Mesenchymal stem cell (in vitro differentiated cells and primary cell): Measurements from ENCODE around the gene SRF.

Experiments
- DNase-seq: peaks from one replicate; pipeline ENCODE4 v3.0.0-alpha.2; 2013
- H2AFZ ChIP-seq: one replicate; pipeline ENCODE4 v1.6.1; 2013; ENCODE audit warnings: low read depth, mild to moderate bottlenecking, control low read depth, inconsistent platforms, low read length, moderate library complexity
- H2AK5ac ChIP-seq: 2 replicates; pipeline ENCODE4 v1.6.1; 2013; ENCODE audit warnings: low read length, moderate library complexity, mild to moderate bottlenecking, inconsistent platforms; ENCODE audit not compliant: severe bottlenecking
- H2BK120ac ChIP-seq: one replicate; pipeline ENCODE4 v1.6.1; 2013; ENCODE audit warnings: low read depth, mild to moderate bottlenecking, inconsistent platforms, low read length, moderate library complexity
- H2BK12ac ChIP-seq, 2 experiments: one replicate each; pipeline ENCODE4 v1.6.1; 2013; ENCODE audit warnings: inconsistent platforms in 2 of 2, low read length in 2 of 2, mild to moderate bottlenecking in 2 of 2, moderate library complexity in 2 of 2, control low read depth in 1 of 2
- H2BK15ac ChIP-seq: one replicate; pipeline ENCODE4 v1.6.1; 2013; ENCODE audit warnings: mild to moderate bottlenecking, low read depth, inconsistent platforms; ENCODE audit not compliant: poor library complexity, severe bottlenecking
- H2BK5ac ChIP-seq: 2 replicates; pipeline ENCODE4 v1.6.1; 2013; ENCODE audit warnings: low read depth, mild to moderate bottlenecking, low read length, control low read depth, inconsistent platforms; ENCODE audit not compliant: poor library complexity, severe bottlenecking
- H3K14ac ChIP-seq, 2 experiments: one replicate each; pipeline ENCODE4 v1.6.1; 2013; ENCODE audit warnings: inconsistent platforms in 2 of 2, low read length in 2 of 2, control low read depth in 1 of 2, mild to moderate bottlenecking in 1 of 2, moderate library complexity in 1 of 2
- H3K18ac ChIP-seq, 2 experiments: one replicate each; pipeline ENCODE4 v1.6.1; 2013; ENCODE audit warnings: inconsistent platforms in 2 of 2, low read length in 2 of 2, control low read depth in 1 of 2, low read depth in 1 of 2, mild to moderate bottlenecking in 1 of 2
- H3K23ac ChIP-seq, 2 experiments: one replicate each; pipeline ENCODE4 v1.6.1; 2013; ENCODE audit warnings: inconsistent platforms in 2 of 2, low read length in 2 of 2, mild to moderate bottlenecking in 2 of 2, moderate library complexity in 2 of 2, control low read depth in 1 of 2
- H3K27ac ChIP-seq: 2 replicates; pipeline ENCODE4 v1.5.1; 2013; ENCODE audit warnings: mild to moderate bottlenecking, moderate library complexity, low read length, control low read depth, inconsistent platforms; ENCODE audit not compliant: poor library complexity, severe bottlenecking
- H3K27me3 ChIP-seq, 2 experiments: 2 replicates each; pipeline versions ENCODE4 v1.6.1 to v1.7.0; 2013; ENCODE audit warnings: low read length in 2 of 2, mild to moderate bottlenecking in 2 of 2, moderate library complexity in 2 of 2, control low read depth in 1 of 2, inconsistent platforms in 1 of 2; ENCODE audit not compliant: control insufficient read depth in 1 of 2, insufficient read depth in 1 of 2
- H3K36me3 ChIP-seq, 2 experiments: 2 replicates each; pipeline versions ENCODE4 v1.6.1 to v1.7.0; 2013; ENCODE audit warnings: low read length in 2 of 2, control low read depth in 1 of 2, inconsistent platforms in 1 of 2, low read depth in 1 of 2, mild to moderate bottlenecking in 1 of 2; ENCODE audit not compliant: insufficient read depth in 2 of 2, control insufficient read depth in 1 of 2
- H3K4ac ChIP-seq, 2 experiments: one replicate each; pipeline ENCODE4 v1.6.1; 2013; ENCODE audit warnings: inconsistent platforms in 2 of 2, low read length in 2 of 2, mild to moderate bottlenecking in 2 of 2, moderate library complexity in 2 of 2, control low read depth in 1 of 2, low read depth in 1 of 2
- H3K4me1 ChIP-seq: 2 replicates; pipeline ENCODE4 v1.6.1; 2013; ENCODE audit warnings: low read depth, low read length, control low read depth; ENCODE audit not compliant: control insufficient read depth, insufficient read depth
- H3K4me2 ChIP-seq: 2 replicates; pipeline ENCODE4 v1.6.1; 2013; ENCODE audit warnings: low read length, mild to moderate bottlenecking, inconsistent platforms; ENCODE audit not compliant: poor library complexity, severe bottlenecking
- H3K4me3 ChIP-seq, 2 experiments: 2 replicates each; pipeline versions ENCODE4 v1.5.1 to v1.7.0; 2013; ENCODE audit warnings: low read length in 2 of 2, mild to moderate bottlenecking in 2 of 2, control low read depth in 1 of 2, low read depth in 1 of 2; ENCODE audit not compliant: insufficient read depth in 1 of 2
- H3K79me1 ChIP-seq: replicated peaks from 2 replicates; pipeline ENCODE4 v1.6.1; 2013; ENCODE audit warnings: mild to moderate bottlenecking, control low read depth, low read length, inconsistent platforms; ENCODE audit not compliant: poor library complexity, severe bottlenecking
- H3K9ac ChIP-seq: 2 replicates; pipeline ENCODE4 v1.7.0; 2013; ENCODE audit warnings: mild to moderate bottlenecking, low read length, moderate library complexity
- H3K9me3 ChIP-seq: 2 replicates; pipeline ENCODE4 v1.7.0; 2013; ENCODE audit warnings: mild to moderate bottlenecking, low read length; ENCODE audit not compliant: control insufficient read depth
- H4K8ac ChIP-seq: one replicate; pipeline ENCODE4 v1.6.1; 2013; ENCODE audit warnings: inconsistent platforms, mild to moderate bottlenecking, low read length, moderate library complexity
- H4K91ac ChIP-seq: one replicate; pipeline ENCODE4 v1.6.1; 2013; ENCODE audit warnings: mild to moderate bottlenecking, low read length, inconsistent platforms
- WGBS: methylation state at CpG from one replicate; pipeline ENCODE4 v1.1.7; 2013; ENCODE audit warnings: mixed read lengths; 5-methylcytosine and 5-hydroxymethylcytosine counted together

Gene SRF

GRCh38 chr6:43178951-43179830, 8.1 kb downstream of the SRF start:
- Histone ChIP-seq H3K4me3 (no peak overlapping the region), H2BK120ac (no peak overlapping the region), H2BK15ac (no peak overlapping the region), H3K9ac (no peak overlapping the region), H2AFZ (no peak overlapping the region), H2AK5ac (no peak overlapping the region), H3K27ac (no peak overlapping the region), H3K18ac (no peak overlapping the region), H4K8ac (no peak overlapping the region), H2BK12ac (no peak overlapping the region), H3K4ac (no peak overlapping the region), H3K4me2 (no peak overlapping the region), H3K4me1 (peaks cover 18% of the 10 kb centered on the region), H4K91ac (no peak overlapping the region), H3K9me3 (no peaks in the 10 kb centered on the region), H3K23ac (no peak overlapping the region), H3K14ac (no peak overlapping the region), H3K79me1 (peaks cover 34% of the 10 kb centered on the region), H3K36me3 (peaks cover 42 to 49% of the 10 kb centered on the region in 2 experiments), H3K27me3 (no peaks in the 10 kb centered on the region), H2BK5ac (no peak overlapping the region)
- DNase-seq = no peak
- 95% methylated on average over 20 of the region's 20 CpGs for WGBS

GRCh38 chr6:43180058-43180457, 9.0 kb downstream of the SRF start:
- H2BK120ac ChIP-seq = no peak overlapping the region
- H3K27me3 ChIP-seq = no peaks in the 10 kb centered on the region
- H3K4me2 ChIP-seq = no peak overlapping the region
- H3K27ac ChIP-seq = peak overlapping the region; percentile 6
- H3K18ac ChIP-seq = no peak overlapping the region
- no peak overlapping the region for H4K8ac ChIP-seq
- no peak overlapping the region for H3K23ac ChIP-seq
- WGBS = 90% methylated on average over 7 of the region's 7 CpGs
- no peak overlapping the region for H3K14ac ChIP-seq
- no peak for DNase-seq
- no peak overlapping the region for H3K4ac ChIP-seq
- no peak overlapping the region for H2BK15ac ChIP-seq
- no peaks in the 10 kb centered on the region for H3K9me3 ChIP-seq
- peaks cover 22% of the 10 kb centered on the region for H3K4me1 ChIP-seq
- no peak overlapping the region for H3K9ac ChIP-seq
- peaks cover 50 to 54% of the 10 kb centered on the region in 2 experiments for H3K36me3 ChIP-seq
- no peak overlapping the region for H2AFZ ChIP-seq
- peaks cover 40% of the 10 kb centered on the region for H3K79me1 ChIP-seq
- H2BK12ac ChIP-seq = no peak overlapping the region
- H4K91ac ChIP-seq = no peak overlapping the region
- H2BK5ac ChIP-seq = no peak overlapping the region
- H2AK5ac ChIP-seq = no peak overlapping the region
- H3K4me3 ChIP-seq = peak overlapping the region in 1 of 2 experiments; percentile 16

- H2BK15ac ChIP-seq = no peak overlapping the region
- no peak overlapping the region for H2BK12ac ChIP-seq
- H3K27me3 ChIP-seq = no peaks in the 10 kb centered on the region
- no peak overlapping the region for H3K14ac ChIP-seq
- H2BK5ac ChIP-seq = no peak overlapping the region
- peaks cover 15% of the 10 kb centered on the region for H3K4me1 ChIP-seq
- H3K9me3 ChIP-seq = no peaks in the 10 kb centered on the region
- H3K4me3 ChIP-seq = peak overlapping the region in 1 of 2 experiments; percentile 90
- no peak overlapping the region for H4K91ac ChIP-seq
- H3K36me3 ChIP-seq = peaks cover 50 to 54% of the 10 kb centered on the region in 2 experiments
- H3K79me1 ChIP-seq = peaks cover 41% of the 10 kb centered on the region
- peak; percentile 47 for DNase-seq
- H2AFZ ChIP-seq = no peak overlapping the region
- no peak overlapping the region for H3K4ac ChIP-seq
- WGBS = 87% methylated on average over 5 of the region's 5 CpGs
- no peak overlapping the region for H2BK120ac ChIP-seq
- H2AK5ac ChIP-seq = peak overlapping the region; percentile 17
- H3K9ac ChIP-seq = peak overlapping the region; percentile 89
- no peak overlapping the region for H4K8ac ChIP-seq
- no peak overlapping the region for H3K4me2 ChIP-seq
- no peak overlapping the region for H3K23ac ChIP-seq
- H3K18ac ChIP-seq = no peak overlapping the region
- H3K27ac ChIP-seq = peak overlapping the region; percentile 14
Measured at GRCh38 chr6:43180985-43181384, 9.9 kb downstream of the SRF start.

GRCh38 chr6:43181621-43181941, 10.5 kb downstream of the SRF start:
- H3K4me1 ChIP-seq = peaks cover 13% of the 10 kb centered on the region
- H3K9ac ChIP-seq = peak overlapping the region; percentile 89
- H3K27ac ChIP-seq = peak overlapping the region; percentile 33
- peak overlapping the region; percentile 88 for H3K4me2 ChIP-seq
- no peak overlapping the region for H2BK120ac ChIP-seq
- no peak overlapping the region for H2AK5ac ChIP-seq
- H2AFZ ChIP-seq = no peak overlapping the region
- H3K18ac ChIP-seq = peak overlapping the region; percentile 14 to 76
- H2BK15ac ChIP-seq = no peak overlapping the region
- H3K4ac ChIP-seq = peak overlapping the region; percentile 61 to 64
- 36% methylated on average over 9 of the region's 9 CpGs for WGBS
- H3K4me3 ChIP-seq = peak overlapping the region; percentile 80 to 90
- H4K8ac ChIP-seq = peak overlapping the region; percentile 91
- no peak for DNase-seq
- H3K9me3 ChIP-seq = no peaks in the 10 kb centered on the region
- H3K23ac ChIP-seq = no peak overlapping the region
- peak overlapping the region; percentile 5 for H4K91ac ChIP-seq
- peak overlapping the region in 1 of 2 experiments; percentile 45 for H3K14ac ChIP-seq
- H3K27me3 ChIP-seq = no peaks in the 10 kb centered on the region
- H3K36me3 ChIP-seq = peaks cover 50 to 54% of the 10 kb centered on the region in 2 experiments
- H2BK5ac ChIP-seq = no peak overlapping the region
- no peak overlapping the region for H2BK12ac ChIP-seq
- peaks cover 40% of the 10 kb centered on the region for H3K79me1 ChIP-seq
